ELF-1 (cell line): ENCODE measurements around the gene TSHZ3.

Source experiments
- DNase-seq: peaks from one replicate; pipeline ENCODE4 v3.0.0-alpha.2; 2016; ENCODE audit warnings: low read depth, low spot score

TSHZ3 gene

GRCh38 chr19:31313291-31314030, 35.8 kb downstream of the TSHZ3 start:
- no peak for DNase-seq

DNA sequence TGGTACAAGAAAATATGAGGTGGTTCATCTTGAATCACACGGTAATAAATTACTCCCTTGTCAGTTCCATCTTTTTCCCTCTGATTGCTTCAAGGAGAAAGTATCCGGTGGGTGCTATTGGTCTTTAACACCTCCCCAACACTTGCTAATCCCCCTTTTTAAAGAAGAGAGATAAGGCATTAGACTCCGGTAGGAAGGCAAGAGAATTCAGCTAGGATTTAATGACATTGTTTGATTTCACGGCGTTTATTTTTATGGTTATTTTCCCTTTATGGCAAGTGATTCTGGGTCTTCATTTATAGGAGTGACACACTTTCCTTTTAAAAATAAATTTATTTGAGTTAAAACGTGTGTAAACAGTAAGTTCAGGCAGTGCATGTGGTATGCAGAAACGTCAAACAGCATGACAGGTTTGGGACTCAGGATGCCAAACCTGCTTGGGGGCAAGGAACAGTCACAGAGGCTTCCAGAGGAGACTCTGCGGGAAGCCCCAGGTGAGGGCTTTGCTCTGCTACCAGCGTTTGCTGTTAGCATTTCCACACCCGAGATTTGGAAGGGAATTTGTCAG, 36.5 kb downstream of the TSHZ3 start:
- DNase-seq: no peak

GRCh38 chr19:31312009-31312676, 37.1 kb downstream of the TSHZ3 start:
- no peak for DNase-seq

GRCh38 chr19:31310432-31311133, 38.7 kb downstream of the TSHZ3 start:
- DNase-seq: no peak

- no peak for DNase-seq
Observed at GRCh38 chr19:31308781-31309180, 40.5 kb downstream of the TSHZ3 start.

- no peak for DNase-seq
Observed at GRCh38 chr19:31307071-31307669, 42.1 kb downstream of the TSHZ3 start.

DNA sequence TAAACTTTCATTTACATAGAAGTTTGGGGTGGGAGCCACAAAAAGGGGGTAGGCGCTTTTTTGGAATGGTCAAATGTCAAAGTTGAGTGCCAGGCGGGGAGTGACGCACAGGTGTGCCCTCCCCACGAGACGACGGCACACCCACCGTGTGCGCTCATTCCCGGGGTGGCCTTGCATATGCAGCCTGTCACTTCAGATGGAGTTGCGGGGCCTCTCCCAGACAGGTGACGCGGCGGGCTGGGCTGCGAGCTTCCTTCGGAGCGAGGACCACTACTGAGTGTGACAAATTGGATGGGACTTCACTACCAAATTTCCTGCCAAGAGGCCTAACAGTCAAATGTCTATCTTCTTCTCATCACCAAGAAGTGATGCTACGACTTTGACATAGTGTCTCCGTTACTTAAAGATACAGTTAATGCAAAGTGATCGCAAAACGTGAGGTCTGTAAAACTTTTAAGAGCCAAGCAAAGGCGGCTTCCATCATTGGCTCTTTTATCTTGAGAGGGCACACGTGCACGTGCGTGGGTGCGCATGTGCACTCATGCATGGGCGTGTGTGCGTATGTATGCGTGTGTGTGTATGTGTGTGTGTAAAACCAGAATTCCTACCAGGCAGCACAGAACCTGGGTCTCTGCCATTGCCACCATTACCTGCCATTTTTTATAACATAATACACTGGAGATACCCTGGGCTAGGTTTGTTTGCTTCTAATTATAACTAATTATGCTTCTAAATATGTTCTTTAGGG, 43.1 kb downstream of the TSHZ3 start:
- DNase-seq: no peak

DNA sequence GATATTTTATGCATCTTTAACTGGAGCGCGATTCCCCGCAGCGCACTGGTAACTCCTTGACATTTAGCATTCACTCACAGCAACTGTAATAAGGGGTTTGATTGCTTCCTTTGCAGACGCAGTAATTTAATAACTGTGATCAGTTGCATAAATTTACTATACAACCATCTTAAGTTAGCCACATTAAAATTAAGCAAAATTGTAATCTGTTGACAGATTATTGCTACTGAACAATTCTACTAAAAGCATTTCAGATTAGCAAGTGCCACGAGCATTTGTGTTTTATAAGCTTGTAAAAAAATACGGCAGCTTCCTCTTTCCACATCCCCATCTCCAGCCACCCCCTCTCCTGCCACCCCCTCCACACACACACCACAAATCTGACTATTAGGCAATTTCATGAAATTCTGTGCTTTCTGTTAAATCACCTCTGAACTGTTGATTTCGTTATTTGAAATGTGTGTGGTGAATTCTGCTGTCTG, 44.4 kb downstream of the TSHZ3 start:
- DNase-seq: no peak

- DNase-seq: no peak
Observed at GRCh38 chr19:31303262-31303815, 45.9 kb downstream of the TSHZ3 start.

DNA sequence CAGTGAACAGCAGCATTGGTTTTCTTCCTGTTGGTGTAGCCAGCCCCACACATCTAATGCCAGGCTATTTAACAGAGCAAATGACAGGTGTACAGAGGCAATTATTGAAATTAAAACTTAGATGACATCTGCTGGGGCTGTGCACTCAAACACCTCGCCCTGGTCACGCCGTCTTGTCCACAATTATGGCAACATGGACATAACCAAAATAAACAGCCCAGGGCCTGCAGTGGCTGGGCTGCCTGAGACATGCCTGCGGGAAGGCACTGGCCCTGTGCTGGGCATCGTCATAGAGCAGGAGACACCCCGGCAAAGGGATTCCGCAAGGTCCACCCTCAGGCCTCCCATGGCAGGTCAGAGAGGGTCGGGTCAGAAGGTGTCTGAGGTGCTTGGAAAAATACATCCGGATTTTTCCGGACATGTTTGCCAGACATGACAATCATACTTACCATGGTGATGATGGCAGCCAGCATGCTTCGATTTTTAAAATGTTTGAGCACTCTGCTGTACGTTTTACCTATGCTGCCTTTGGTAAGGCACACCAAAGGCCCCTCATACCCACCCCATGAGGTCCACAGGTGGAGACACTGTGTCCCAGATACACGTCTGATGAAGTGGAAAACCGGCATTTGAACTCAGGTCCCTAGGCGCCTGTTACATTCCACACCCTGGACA, 47.8 kb downstream of the TSHZ3 start:
- DNase-seq: no peak

- no peak for DNase-seq
Observed at GRCh38 chr19:31300422-31300821, 48.8 kb downstream of the TSHZ3 start.

- no peak for DNase-seq
Observed at GRCh38 chr19:31299665-31300064, 49.6 kb downstream of the TSHZ3 start.

- no peak for DNase-seq
Observed at GRCh38 chr19:31297991-31298390, 51.2 kb downstream of the TSHZ3 start.

DNA sequence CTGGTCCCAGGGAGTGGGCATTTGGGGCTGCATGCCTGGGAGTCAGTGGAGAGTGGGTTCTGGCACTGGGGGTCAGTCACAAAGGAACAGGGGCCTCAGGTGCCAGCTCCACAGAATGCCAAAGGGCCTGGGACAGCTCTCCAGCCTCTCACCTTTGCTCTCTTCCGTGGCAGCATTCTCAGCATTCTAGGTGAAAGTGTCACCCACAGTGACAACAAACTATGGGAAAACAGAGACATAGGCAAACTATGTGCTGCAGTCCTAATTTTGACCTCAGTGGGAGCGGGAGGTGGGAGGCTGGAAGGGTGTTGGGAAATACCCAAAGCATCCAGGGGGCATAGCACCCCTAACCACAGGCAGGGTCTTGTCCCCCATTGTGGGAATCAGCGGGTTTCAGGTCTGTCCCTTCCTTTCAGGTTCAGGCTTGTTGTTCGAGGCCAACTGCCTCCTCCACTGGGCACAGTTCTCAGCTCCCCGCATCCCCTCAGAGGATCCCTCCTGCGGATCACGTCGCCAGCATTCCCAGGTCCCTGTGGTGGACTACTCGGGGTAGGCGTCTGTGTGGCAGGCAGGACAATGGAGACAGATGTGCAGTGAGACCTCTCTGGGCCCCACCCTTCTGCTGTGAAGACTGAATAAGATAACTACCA, 52.4 kb downstream of the TSHZ3 start:
- no peak for DNase-seq

DNA sequence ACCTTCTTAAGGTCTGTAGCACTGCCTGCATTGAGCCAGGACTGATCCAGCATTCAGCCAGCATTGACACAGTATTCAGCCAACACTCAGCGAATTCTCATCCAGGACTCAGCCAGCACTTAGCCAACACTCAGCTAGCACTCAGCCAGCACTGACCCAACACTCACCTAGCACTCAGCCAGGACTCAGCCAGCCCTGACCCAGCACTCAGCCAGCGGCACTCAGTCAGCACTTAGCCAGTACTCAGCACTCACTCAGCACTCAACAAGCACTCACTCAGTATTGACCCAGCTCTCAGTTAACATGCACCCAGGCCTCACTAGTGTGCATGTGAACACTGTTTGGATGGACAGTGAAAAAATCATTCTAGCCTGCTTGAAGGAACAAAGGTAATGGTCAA, 55.0 kb downstream of the TSHZ3 start:
- DNase-seq: no peak

DNA sequence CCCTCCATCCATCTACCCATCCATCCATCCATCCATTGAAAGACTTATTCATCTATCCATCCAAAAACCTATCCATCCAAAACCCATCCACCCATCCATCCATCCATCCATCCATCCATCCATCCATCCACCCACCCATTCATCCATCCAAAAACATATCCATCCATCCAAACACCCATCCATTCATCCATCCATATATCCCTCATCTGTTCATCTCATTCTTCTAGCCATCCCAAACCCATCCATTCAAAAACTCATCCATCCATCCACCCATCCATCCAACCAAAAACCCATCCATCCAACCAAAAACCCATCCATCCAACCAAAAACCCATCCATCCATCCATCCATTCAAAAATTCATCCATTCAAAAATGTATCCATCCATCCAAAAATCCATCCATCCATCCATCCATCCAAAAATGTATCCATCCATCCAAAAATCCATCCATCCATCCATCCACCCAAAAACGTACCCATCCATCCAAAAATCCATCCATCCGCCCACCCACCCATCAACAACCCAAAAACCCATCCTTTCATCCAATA, 56.5 kb downstream of the TSHZ3 start:
- no peak for DNase-seq

GRCh38 chr19:31290931-31291590, 58.2 kb downstream of the TSHZ3 start:
- DNase-seq: no peak

DNA sequence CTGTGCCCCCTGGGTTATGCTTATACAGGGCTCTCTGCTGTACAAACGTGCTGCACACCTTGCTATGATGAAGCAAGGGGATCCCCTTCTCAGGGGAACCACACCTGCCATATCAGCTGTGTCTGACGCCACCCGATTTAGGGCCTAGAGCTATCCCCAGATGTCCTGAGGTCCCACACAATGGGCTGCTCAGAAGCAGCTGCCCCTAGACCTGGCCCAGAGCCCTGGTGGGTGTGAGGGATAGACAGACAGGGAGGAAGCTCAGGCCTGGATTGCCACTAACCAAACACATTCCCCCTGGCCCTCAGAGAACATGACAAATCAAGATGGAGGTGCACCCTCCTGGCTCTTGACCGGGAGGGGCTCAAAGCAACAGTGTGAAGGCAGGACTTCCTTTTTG, 59.3 kb downstream of the TSHZ3 start:
- no peak for DNase-seq

DNA sequence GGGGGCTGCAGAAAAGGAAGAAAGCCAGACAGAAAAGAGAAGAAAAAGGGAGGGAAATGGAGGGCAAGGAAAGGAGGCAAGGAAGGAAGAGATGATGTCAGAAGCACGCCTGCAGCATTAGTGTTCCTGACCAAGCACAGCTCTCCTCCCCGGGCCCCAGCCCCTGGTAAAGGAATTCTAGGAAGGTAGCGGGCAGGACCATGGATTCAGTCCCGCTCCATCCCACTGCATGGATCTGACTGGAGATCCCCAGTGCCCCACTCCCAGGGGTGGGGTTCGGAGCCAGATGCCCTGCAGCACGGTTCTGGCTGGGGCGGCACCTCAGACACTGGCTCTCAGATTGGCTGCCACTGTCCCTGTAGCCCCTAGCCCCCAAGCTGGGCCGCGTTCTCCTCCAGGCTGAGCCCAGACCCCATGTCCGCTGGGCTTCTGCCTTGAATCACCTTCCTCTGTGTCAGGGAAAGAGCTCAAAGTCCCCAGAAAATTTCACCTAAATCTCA, 59.8 kb downstream of the TSHZ3 start:
- no peak for DNase-seq
